Aorta (tissue), 5 donors: Measurements from ENCODE around the gene BGLAP. TPM values are rescaled to one million over a fixed set of nuclear protein-coding genes. Genes with fewer than 3 reads are reported as not detected.
"Not testable (repeated sequence)": the region's sequence is repeated elsewhere in the genome, so short reads cannot be mapped to it uniquely, and the experiment has no call there.

ENCODE experiments used
- ATAC-seq: fragments of 200-7000 bp; cut with Tn5 transposase; one replicate; pipeline ENCODE4 v1.9.1; 2022; ENCODE audit warnings: moderate library complexity; ENCODE audit not compliant: low FRiP score
- DNase-seq, 2 donors: peaks; one replicate each; pipeline ENCODE4 v3.0.0-alpha.2; 2020
- H3K27ac ChIP-seq, 2 donors: one replicate each; pipeline ENCODE4 v1.5.1; 2013; ENCODE audit warnings: low read length in 2 of 2, mild to moderate bottlenecking in 2 of 2, moderate library complexity in 2 of 2, control low read depth in 1 of 2, inconsistent platforms in 1 of 2, low read depth in 1 of 2
- H3K27me3 ChIP-seq, 2 donors: one replicate each; pipeline ENCODE4 v1.6.1; 2013; ENCODE audit warnings: control low read depth in 1 of 2, low read length in 1 of 2, mild to moderate bottlenecking in 1 of 2, moderate library complexity in 1 of 2; ENCODE audit not compliant: insufficient read depth in 2 of 2, control insufficient read depth in 1 of 2
- H3K36me3 ChIP-seq, 2 donors: one replicate each; pipeline ENCODE4 v1.6.1; 2013; ENCODE audit warnings: control low read depth in 1 of 2, low read length in 1 of 2, mild to moderate bottlenecking in 1 of 2; ENCODE audit not compliant: insufficient read depth in 2 of 2, control insufficient read depth in 1 of 2
- H3K4me1 ChIP-seq, 2 donors: one replicate each; pipeline ENCODE4 v1.6.1; 2013; ENCODE audit warnings: low read length in 2 of 2, control low read depth in 1 of 2, mild to moderate bottlenecking in 1 of 2, moderate library complexity in 1 of 2; ENCODE audit not compliant: insufficient read depth in 2 of 2, control insufficient read depth in 1 of 2
- H3K4me3 ChIP-seq, 2 donors: one replicate each; pipeline ENCODE4 v1.5.1; 2013; ENCODE audit warnings: low read length in 2 of 2, control low read depth in 1 of 2, mild to moderate bottlenecking in 1 of 2
- H3K9me3 ChIP-seq: one replicate; pipeline ENCODE4 v1.6.1; 2013; ENCODE audit warnings: mild to moderate bottlenecking, low read length; ENCODE audit not compliant: control insufficient read depth
- WGBS, 2 donors: extraction: QIAGEN DNeasy Blood & Tissue Kit; methylation state at CpG; one replicate each; pipeline ENCODE4 v1.1.7; 2013; 5-methylcytosine and 5-hydroxymethylcytosine counted together
- intact Hi-C, 2 donors: fragments of 100-400 bp; cut with DNase I; formaldehyde crosslinking; loops; one replicate each; pipeline versions ENCODE4 v1.14.2 to v1.15.0; 2022
- polyA plus RNA-seq, 2 donors: library from polyadenylated mRNA; stranded (reverse); fragments of 200-250 nt; gene quantifications; one replicate each; pipeline ENCODE4 v1.2.3, GENCODE V29; 2013
- total RNA-seq, 2 donors: library from RNA; stranded (reverse); fragmentation: NEBNext Ultra II Directional; extraction: Animal tissue kit (Norgen Biotek cat#: 25700); gene quantifications; one replicate each; pipeline ENCODE4 v1.2.1, GENCODE V29; 2021
- donor health status: healthy with polysubstance abuse.
- donor health status: Bipolar disorder and iron deficiency.
- donor health status: DM: no; HTN: no; CAD: no.
- donor health status: DM: no; HTN: no; CAD: no.
- donor health status: DM: yes; HTN: yes; CAD: no.

Gene BGLAP
- total and polyA plus RNA-seq, 4 donors: 1.9 to 2.9 TPM; not detected in 2

DNA sequence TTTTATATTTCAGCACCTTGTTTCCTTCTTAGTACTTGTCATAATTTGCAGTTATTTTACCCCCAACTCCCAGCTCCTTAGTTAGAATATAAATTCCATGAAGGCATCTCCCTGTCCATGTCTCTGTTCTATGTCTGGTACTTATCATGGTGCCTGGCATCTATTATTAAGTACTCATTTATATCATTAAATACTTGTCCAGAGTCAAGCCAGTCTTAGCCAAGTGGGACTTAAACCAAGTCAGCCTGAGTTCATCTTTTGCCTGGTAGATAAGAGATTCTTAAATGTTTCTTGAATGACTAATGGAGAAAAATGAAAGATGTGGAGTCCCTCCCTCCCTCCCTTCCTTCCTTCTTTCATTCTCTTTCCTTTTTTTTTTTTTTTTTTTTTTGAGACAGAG lies 38.7 kb upstream of the BGLAP start:
- intact Hi-C loops: no loop called here
- H3K27ac ChIP-seq: no peak overlapping the region
- no peak overlapping the region for H3K4me3 ChIP-seq
- H3K9me3 ChIP-seq: no peaks in the 10 kb centered on the region
- peaks cover 0 to 3% of the 10 kb centered on the region in 2 donors for H3K4me1 ChIP-seq
- ATAC-seq (no peak), DNase-seq (no peak)
- peaks cover 5 to 11% of the 10 kb centered on the region in 2 donors for H3K36me3 ChIP-seq
- no peaks in the 10 kb centered on the region for H3K27me3 ChIP-seq

DNA sequence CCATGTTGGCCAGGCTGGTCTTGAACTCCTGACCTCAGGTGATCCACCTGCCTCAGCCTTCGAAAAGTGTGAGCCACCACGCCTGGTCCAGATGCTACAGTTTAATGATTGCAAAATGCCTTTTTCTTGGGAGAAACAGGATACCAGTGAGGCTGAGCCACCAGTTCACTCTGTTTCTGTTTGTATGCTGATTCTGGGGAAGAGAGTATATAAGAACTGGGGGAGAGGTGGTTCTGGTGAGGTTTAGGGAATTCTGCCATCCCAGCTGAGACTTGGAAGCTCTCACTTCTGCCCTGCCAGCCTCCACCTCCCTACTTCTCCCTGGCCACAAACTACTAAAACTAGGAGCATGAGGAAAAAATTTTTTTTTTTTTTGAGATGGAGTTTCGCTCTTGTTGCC lies 37.3 kb upstream of the BGLAP start:
- no peak overlapping the region for H3K4me3 ChIP-seq
- DNase-seq (no peak), ATAC-seq (no peak)
- no peaks in the 10 kb centered on the region for H3K9me3 ChIP-seq
- peaks cover 0 to 3% of the 10 kb centered on the region in 2 donors for H3K4me1 ChIP-seq
- no peak overlapping the region for H3K27ac ChIP-seq
- intact Hi-C loops: no loop called here
- no peaks in the 10 kb centered on the region for H3K27me3 ChIP-seq
- H3K36me3 ChIP-seq: peaks cover 9 to 11% of the 10 kb centered on the region in 2 donors
- WGBS, 2 donors: 79 to 81% methylated on average over 3 of the region's 3 CpGs

DNA sequence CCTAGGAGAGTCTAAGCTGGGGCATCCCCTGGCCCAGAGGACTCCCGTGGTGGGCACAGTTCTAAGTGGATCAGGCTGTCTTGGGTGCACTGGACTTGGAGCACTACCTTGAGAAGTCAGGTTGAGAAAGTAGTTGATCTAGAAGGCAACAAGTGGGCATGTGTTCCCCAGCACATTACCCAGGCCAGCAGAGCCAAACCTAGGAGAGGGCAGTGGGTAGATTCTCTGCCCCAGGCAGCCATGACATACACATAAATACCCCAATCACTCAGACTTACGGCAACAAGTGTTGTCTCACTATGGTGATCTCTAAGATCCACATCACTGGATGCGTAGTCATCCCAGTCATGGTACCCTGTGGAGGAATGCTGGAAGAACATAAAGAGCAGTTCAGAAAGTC lies 30.7 kb upstream of the BGLAP start:
- no peak for DNase-seq
- no peak overlapping the region for H3K27ac ChIP-seq
- no peaks in the 10 kb centered on the region for H3K4me1 ChIP-seq
- H3K4me3 ChIP-seq: no peak overlapping the region
- peaks cover 4 to 5% of the 10 kb centered on the region in 2 donors for H3K36me3 ChIP-seq
- no peaks in the 10 kb centered on the region for H3K9me3 ChIP-seq
- intact Hi-C loops: loop anchor here in 1 of 2 donors (5.0 kb wide), 2 partner anchors 49 to 64 kb away; no protein-coding TSS in a partner anchor
- ATAC-seq: no peak
- 92 to 94% methylated on average over 3 of the region's 3 CpGs for WGBS, 2 donors
- no peaks in the 10 kb centered on the region for H3K27me3 ChIP-seq

DNA sequence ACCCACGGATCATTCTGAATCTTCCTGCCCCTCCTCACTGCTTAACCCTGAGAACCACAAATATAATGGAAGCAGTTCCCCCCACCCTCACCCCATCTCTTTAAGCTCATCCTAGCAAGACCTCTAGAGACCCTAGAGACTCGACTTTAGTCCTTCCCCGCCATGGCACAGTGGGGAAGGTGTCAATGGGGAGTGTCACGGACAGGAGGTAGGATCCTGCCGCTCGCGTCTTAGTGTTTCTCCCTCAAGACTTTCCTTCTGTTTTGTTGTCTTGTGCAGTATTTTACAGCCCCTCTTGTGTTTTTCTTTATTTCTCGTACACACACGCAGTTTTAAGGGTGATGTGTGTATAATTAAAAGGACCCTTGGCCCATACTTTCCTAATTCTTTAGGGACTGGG lies 29.9 kb upstream of the BGLAP start:
- 73 to 81% methylated on average over 9 of the region's 9 CpGs for whole genome bisulfite sequencing, 2 donors
- no peak for DNase-seq
- H3K36me3 ChIP-seq: peaks cover 4 to 5% of the 10 kb centered on the region in 2 donors

DNA sequence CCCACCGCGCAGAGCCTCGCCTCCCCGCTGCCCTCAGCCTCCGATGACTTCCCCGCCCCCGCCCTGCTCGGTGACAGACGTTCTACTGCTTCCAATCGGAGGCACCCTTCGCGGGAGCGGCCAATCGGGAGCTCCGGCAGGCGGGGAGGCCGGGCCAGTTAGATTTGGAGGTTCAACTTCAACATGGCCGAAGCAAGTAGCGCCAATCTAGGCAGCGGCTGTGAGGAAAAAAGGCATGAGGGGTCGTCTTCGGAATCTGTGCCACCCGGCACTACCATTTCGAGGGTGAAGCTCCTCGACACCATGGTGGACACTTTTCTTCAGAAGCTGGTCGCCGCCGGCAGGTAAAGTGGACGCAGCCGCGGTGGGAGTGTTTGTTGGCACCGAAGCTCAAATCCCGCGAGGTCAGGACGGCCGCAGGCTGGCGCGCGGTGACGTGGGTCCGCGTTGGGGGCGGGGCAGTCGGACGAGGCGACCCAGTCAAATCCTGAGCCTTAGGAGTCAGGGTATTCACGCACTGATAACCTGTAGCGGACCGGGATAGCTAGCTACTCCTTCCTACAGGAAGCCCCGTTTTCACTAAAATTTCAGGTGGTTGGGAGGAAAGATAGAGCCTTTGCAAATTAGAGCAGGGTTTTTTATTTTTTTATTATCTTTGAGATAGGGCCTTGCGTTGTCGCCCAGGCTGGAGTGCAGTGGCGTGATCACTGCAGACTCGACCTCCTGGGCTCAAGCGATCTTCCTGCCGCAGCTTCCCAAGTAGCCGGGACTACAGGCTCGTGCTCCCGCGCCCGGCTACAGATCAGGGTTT lies 28.9 kb upstream of the BGLAP start, which contains the start of gene PMF1:
Gene PMF1, plus strand, starts transcription at position 175 of the 811 bp plus-strand sequence. Its CDS starts 9 bp downstream, at position 184.
- Histone ChIP-seq H3K4me1 (no peaks in the 10 kb centered on the region), H3K27ac (peak within 1 kb of the TSS; percentile 69 to 94), H3K4me3 (peak within 1 kb of the TSS; percentile 53 to 56), H3K27me3 (no peaks in the 10 kb centered on the region), H3K9me3 (no peaks in the 10 kb centered on the region), H3K36me3 (peaks cover 0 to 5% of the 10 kb centered on the region in 2 donors)
- intact Hi-C loops: loop anchor here in 1 of 2 donors (2.0 to 5.0 kb wide), 3 partner anchors 18 to 66 kb away; partner anchors contain the start of gene SLC25A44
- 0% methylated on average over 61 of the region's 61 CpGs for WGBS, 2 donors
- DNase-seq (peak; percentile 98 to 99), ATAC-seq (peak; percentile 98)

More for the DNA sequence above, 29.9 kb upstream of the BGLAP start:
- Histone ChIP-seq H3K9me3 (no peaks in the 10 kb centered on the region), H3K4me1 (no peaks in the 10 kb centered on the region), H3K27ac (no peak overlapping the region), H3K27me3 (no peaks in the 10 kb centered on the region), H3K4me3 (no peak overlapping the region)
- intact Hi-C loops: loop anchor here in 1 of 2 donors (2.0 to 5.0 kb wide), 3 partner anchors 17 to 65 kb away; partner anchors contain the start of gene SLC25A44
- no peak for ATAC-seq

DNA sequence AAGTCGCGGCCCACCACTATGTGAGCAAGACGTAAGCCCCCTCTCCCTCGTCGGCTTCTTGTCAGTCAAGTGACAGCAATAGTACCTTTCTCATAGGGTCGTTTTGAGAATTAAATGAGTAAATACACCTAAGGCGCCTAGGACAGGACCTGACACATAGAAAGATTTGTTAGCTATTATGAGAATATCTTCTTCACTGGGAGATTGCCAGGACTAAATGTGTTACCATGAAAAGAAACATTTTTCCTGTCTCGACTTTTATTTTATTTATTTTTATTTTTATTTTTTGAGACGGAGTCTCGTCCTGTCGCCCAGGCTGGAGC lies 28.4 kb upstream of the BGLAP start:
- Histone ChIP-seq H3K9me3 (no peaks in the 10 kb centered on the region), H3K4me1 (no peaks in the 10 kb centered on the region), H3K4me3 (peak overlapping the region; percentile 53 to 56), H3K27ac (peak overlapping the region; percentile 69 to 76), H3K27me3 (no peaks in the 10 kb centered on the region), H3K36me3 (peaks cover 0 to 1% of the 10 kb centered on the region in 2 donors)
- 2 to 6% methylated on average over 11 of the region's 11 CpGs for WGBS, 2 donors
- no peak for ATAC-seq
- intact Hi-C loops: loop anchor here in 1 of 2 donors (2.0 to 5.0 kb wide), 3 partner anchors 19 to 66 kb away; partner anchors contain the start of gene SLC25A44
- DNase-seq: no peak

DNA sequence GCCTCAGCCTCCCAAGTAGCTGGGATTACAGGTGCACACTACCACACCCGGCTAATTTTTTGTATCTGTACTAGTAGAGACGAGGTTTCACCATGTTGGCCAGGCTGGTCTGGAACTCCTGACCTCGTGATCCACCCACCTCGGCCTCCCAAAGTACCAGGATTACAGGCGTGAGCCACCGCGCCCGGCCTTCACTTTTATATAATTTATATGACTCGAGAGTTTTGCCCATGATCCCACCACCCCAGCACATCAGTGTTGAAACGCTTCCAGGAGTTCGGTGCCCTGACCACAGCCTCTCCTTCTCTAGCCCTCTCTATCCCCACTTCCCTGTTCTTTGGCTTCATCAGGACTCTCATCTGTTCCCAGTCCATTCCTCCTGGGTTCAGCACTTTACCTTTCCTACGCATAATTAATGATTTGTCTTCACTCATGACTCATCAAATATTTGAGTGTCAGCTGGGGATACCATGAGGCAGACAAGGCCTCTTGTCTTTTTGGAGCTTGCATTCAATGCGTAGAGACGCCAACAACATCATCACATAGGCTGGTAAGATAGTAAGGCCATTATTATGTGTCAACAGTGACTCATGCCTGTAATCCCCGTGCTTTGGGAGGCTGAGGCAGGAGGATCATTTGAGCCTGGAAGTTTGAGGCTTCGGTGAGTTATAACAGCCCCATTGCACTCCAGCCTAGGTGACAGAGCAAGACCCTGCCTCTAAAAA lies 27.8 kb upstream of the BGLAP start:
- Histone ChIP-seq H3K27me3 (no peaks in the 10 kb centered on the region), H3K9me3 (no peaks in the 10 kb centered on the region), H3K36me3 (no peaks in the 10 kb centered on the region), H3K4me3 (no peak overlapping the region), H3K4me1 (no peaks in the 10 kb centered on the region), H3K27ac (no peak overlapping the region)
- ATAC-seq (no peak), DNase-seq (no peak)
- WGBS, 2 donors: 82% methylated on average over 16 of the region's 16 CpGs
- intact Hi-C loops: loop anchor here in 1 of 2 donors (5.0 kb wide), 2 partner anchors 52 to 67 kb away; no protein-coding TSS in a partner anchor

DNA sequence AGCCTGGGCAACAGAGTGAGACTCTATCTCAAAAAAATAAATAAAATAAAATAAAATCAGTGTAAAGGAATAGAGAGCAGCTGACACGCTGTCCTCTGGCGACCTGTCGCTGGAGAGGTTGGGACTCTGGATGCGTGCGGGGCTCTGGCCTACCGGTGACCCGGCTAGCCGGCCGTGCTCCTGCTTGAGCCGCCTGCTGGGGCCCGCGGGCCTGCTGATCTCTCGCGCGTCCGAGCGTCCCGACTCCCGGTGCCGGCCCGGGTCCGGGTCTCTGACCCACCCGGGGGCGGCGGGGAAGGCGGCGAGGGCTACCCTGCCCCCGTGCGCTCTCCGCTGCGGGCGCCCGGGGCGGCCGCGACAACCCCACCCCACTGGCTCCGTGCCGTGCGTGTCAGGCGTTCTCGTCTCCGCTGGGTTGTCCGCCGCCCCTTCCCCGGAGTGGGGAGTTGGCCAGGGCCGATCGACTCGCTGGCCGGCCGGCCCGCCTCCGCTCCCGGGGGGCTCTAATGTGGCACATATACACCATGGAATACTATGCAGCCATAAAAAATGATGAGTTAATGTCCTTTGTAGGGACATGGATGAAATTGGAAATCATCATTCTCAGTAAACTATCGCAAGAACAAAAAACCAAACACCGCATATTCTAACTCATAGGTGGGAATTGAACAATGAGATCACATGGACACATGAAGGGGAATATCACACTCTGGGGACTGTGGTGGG lies 25.5 kb upstream of the BGLAP start:
- H3K4me3 ChIP-seq, ATAC-seq, H3K27ac ChIP-seq, intact Hi-C loops, H3K4me1 ChIP-seq, H3K9me3 ChIP-seq, H3K27me3 ChIP-seq, H3K36me3 ChIP-seq: not testable (repeated sequence)
- DNase-seq: peak in 1 of 2 donors; percentile 61
- WGBS, 2 donors: 93 to 94% methylated on average over 54 to 55 of the region's 55 CpGs
